Activated CD4-positive, alpha-beta T cell treated with anti-CD3 and anti-CD28 coated beads for 24 hours (primary cell): ENCODE measurements around the gene MEGF11.

ENCODE experiments used
- DNase-seq, 2 donors: peaks; one replicate each; pipeline ENCODE4 v3.0.0-alpha.2; 2020; ENCODE audit warnings: low read depth in 2 of 2

MEGF11 gene

GRCh38 chr15:66092053-66093016, 161.2 kb downstream of the MEGF11 start:
- no peak for DNase-seq

- no peak for DNase-seq
These were observed 164.0 kb downstream of the MEGF11 start for GRCh38 chr15:66089509-66089908.

GRCh38 chr15:66089049-66089448, 164.5 kb downstream of the MEGF11 start:
- no peak for DNase-seq

GRCh38 chr15:66085128-66085527, 168.4 kb downstream of the MEGF11 start:
- DNase-seq = no peak

GRCh38 chr15:66084704-66085103, 168.8 kb downstream of the MEGF11 start:
- no peak for DNase-seq

- DNase-seq = no peak
These were observed 172.7 kb downstream of the MEGF11 start for GRCh38 chr15:66080717-66081398.

GRCh38 chr15:66078929-66079275, 174.6 kb downstream of the MEGF11 start:
- no peak for DNase-seq

- no peak for DNase-seq
These were observed 175.2 kb downstream of the MEGF11 start for GRCh38 chr15:66078196-66078928.

DNA sequence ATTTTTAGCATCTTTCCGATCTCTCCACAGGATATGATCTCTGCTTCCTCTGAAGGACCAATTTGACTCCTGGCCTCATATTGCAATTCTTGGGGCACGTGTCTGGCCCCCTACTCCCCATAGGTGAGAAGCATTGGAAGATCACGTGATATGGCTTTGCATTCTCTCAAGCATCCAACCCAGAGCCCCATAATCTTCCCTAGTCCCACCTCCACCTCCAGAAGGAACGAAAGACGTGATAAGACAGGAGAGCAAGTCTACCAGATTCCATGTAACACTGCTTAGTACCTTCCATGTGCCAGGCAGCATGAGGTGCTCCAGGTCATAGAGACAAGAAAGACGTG, 176.3 kb downstream of the MEGF11 start:
- no peak for DNase-seq

GRCh38 chr15:66076591-66077319, 176.8 kb downstream of the MEGF11 start:
- DNase-seq = no peak

GRCh38 chr15:66075947-66076346, 177.6 kb downstream of the MEGF11 start:
- DNase-seq = no peak

GRCh38 chr15:66072616-66073361, 180.8 kb downstream of the MEGF11 start:
- DNase-seq = no peak

GRCh38 chr15:66071921-66072295, 181.6 kb downstream of the MEGF11 start:
- no peak for DNase-seq

DNA sequence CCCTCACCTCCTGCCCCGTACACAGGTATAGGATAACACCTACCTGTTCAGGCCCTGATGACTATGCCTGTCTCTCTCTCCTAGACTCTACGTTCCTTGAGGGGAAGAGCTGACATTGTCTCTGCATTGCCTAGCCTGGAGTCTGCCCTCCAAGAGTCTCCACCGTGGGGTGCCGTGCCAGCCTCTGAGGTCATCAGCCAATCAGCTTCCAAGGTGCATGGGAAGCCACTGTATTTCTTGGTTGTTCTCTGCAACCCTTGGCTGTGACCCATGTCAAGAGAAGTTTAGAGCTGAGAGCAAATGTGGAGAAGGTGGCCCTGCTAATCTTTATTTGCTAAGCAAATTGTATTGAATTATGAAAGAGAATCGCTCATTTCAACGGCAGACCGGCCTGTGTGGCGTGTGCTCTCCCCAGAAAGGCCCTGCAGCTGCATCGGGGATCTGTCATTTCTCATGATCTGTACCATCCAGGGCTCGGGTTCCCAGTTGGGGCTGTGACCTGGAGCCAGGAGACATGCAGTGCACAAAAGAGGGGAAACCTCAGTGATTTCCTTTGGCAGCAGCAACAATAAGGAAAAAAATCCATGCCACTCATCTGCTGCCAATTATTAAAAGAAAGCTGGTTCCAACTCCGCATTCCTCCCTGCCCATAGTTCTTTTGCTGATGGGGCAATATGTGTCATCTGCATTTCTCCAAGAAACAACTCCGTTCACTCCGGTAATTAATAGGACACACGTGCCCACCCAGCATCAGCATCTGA, 182.2 kb downstream of the MEGF11 start:
- DNase-seq = no peak

- no peak for DNase-seq
These were observed 183.2 kb downstream of the MEGF11 start for GRCh38 chr15:66070220-66070934.

DNA sequence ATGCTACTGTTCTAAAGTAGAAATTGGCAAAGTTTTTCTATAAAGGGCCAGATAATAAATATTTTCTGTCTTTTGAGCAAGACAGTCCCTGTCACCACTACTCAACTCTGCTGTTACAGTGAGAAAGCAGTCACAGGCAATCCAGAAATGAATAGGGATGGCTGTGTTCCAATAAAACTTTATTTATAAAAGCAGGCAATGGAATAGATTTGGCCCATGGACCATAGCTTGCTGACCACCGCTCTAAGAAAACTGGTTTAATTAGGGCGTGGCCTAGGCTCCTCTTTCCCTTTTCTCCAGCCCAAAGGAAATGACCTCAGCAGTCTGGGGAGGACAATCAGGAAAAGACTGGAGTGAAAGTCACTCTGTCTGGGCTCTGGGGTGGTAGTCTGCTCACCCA, 183.8 kb downstream of the MEGF11 start:
- DNase-seq = no peak

DNA sequence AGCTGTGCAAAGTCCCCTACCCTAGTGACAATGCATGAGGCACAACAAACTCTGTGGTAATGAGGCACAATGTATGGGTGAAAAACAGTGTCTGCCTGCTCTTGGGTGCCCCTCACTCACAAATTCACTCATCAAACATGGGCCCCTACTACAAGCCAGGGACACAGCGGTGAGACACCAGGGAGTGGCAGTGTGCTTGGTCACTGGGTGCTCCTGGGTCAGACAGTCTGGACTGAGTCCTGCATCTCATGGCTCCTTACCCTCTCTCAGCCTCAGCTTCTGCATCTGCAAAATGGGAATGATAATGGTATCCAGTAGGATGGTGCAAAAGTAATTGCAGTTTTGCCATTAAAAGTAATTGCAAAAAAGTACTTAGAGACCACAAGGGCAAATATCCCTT, 184.7 kb downstream of the MEGF11 start:
- no peak for DNase-seq

DNA sequence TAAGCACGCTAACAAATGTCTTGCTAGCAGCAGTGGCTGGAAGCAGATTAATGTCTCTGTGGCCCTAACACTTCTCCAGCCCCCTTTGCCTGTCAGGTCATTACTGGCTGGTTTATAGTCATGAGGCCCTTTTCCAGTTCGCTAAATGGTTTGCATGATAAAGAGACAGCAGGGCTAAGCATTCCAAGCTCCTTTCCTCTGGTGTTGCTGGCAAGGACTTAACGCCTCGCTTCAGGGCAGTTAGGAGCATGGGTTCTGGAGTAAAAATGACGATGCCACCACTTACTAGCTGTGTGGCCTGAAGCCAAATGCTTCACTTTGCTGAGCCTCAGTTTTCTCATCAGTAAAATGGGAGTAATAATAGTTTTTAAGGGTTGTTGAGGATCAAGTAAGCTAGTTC, 185.9 kb downstream of the MEGF11 start:
- no peak for DNase-seq

DNA sequence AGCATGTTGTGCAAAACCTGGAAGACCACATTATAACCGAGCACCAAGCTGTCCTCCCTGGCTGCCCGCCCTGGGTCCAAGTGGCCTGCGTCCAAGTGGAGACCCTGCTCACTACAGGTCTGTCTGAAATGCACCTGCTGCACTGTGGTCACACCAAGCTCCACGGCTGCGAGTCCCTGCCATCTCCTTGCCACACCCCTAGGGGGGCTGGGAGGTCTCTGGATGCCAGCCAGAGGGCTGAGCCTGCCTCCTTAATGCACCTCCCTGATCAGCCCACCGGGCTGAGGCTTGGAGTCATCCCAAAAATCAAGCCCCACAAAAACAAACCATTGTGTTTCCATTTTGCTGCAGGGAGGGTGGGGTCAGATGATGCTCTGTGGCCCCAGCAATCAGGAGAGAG, 187.1 kb downstream of the MEGF11 start:
- DNase-seq = no peak

DNA sequence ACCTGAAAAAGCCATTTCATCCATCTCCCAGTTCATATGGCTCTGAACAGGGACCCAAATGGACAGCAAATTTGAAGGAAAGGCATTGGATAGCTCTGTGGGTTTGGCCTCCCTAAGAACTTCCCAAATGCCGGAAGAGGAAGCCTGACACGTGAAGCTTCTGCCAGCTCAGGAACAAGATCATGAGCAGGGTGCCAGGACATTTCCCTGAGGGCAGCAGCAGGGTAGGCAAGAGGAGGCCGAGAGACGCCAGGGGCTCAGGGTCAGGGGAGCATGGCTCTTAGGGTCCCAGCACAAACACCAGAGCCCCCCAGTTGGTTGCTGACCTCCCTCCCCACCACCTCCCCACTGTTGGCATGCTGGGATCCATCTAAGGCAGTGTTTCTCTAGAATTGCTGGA, 187.5 kb downstream of the MEGF11 start:
- no peak for DNase-seq
